Lower leg skin (tissue), 4 donors: Measurements from ENCODE around the gene AMOTL1. TPM values are rescaled to one million over a fixed set of nuclear protein-coding genes. Genes with fewer than 3 reads are reported as not detected.

Experiments used
- DNase-seq, 2 donors: peaks; one replicate each; pipeline ENCODE4 v3.0.0-alpha.2; 2019; ENCODE audit warnings: low spot score in 2 of 2
- H3K4me3 ChIP-seq: fragments of 200-600 bp; sonication (generic); 2 replicates; pipeline ENCODE4 v1.5.1; 2017; ENCODE audit warnings: mild to moderate bottlenecking, low read depth; ENCODE audit not compliant: poor library complexity, severe bottlenecking
- CTCF ChIP-seq, 3 donors: fragments of 450-650 bp; IDR thresholded peaks; one replicate each; pipeline ENCODE4 v1.5.1; 2016; ENCODE audit warnings: antibody characterized with exemption in 3 of 3, mild to moderate bottlenecking in 3 of 3, moderate library complexity in 2 of 3
- POLR2A ChIP-seq, 2 donors: fragments of 450-650 bp; IDR thresholded peaks; one replicate each; pipeline ENCODE4 v1.6.1; 2016 to 2017; ENCODE audit warnings: antibody characterized with exemption in 2 of 2, mild to moderate bottlenecking in 1 of 2, moderate library complexity in 1 of 2
- WGBS, 2 donors: methylation state at CpG; one replicate each; pipeline ENCODE4 v1.1.5; 2018; 5-methylcytosine and 5-hydroxymethylcytosine counted together
- intact Hi-C: fragments of 100-400 bp; cut with DNase I; formaldehyde crosslinking; loops from one replicate; pipeline ENCODE4 v1.15.0; 2023; ENCODE audit warnings: low total_unique reads
- total RNA-seq, 4 donors: library from RNA; depleted of rRNA; stranded (reverse); fragments of >200 nt; gene quantifications; one replicate each; pipeline ENCODE4 v1.1.0, GENCODE V29; 2016

Gene AMOTL1
- total RNA-seq, 4 donors from 2014 or later: 45.3 to 72.0 (median 64.8) TPM

- TF ChIP-seq POLR2A (IDR thresholded peaks at IDR 0.05) (no peak), CTCF (IDR thresholded peaks at IDR 0.05) (no peak)
- peak in 1 of 2 donors; percentile 34 for DNase-seq
- WGBS, 2 donors: 38 to 44% methylated on average over 5 of the region's 5 CpGs
Measured at GRCh38 chr11:94885133-94885532, 117.0 kb downstream of the AMOTL1 start.

GRCh38 chr11:94885581-94885980, 117.4 kb downstream of the AMOTL1 start:
- no peak overlapping the region for H3K4me3 ChIP-seq
- no peak for TF ChIP-seq CTCF (IDR thresholded peaks at IDR 0.05)
- no peak for TF ChIP-seq POLR2A (IDR thresholded peaks at IDR 0.05)
- peak in 1 of 2 donors; percentile 20 for DNase-seq
- intact Hi-C loops: no loop called here

More at GRCh38 chr11:94885133-94885532, 117.0 kb downstream of the AMOTL1 start:
- H3K4me3 ChIP-seq: no peak overlapping the region
- intact Hi-C loops: no loop called here

- DNase-seq: no peak
- intact Hi-C loops: no loop called here
- no peak overlapping the region for H3K4me3 ChIP-seq
- TF ChIP-seq CTCF (IDR thresholded peaks at IDR 0.05) (no peak), POLR2A (IDR thresholded peaks at IDR 0.05) (no peak)
- 0% methylated on average over 1 of the region's 1 CpG for WGBS, 2 donors
Measured at GRCh38 chr11:94888204-94888603, 120.0 kb downstream of the AMOTL1 start.

GRCh38 chr11:94895451-94895850, 127.3 kb downstream of the AMOTL1 start:
- no peak for TF ChIP-seq CTCF (IDR thresholded peaks at IDR 0.05)
- TF ChIP-seq POLR2A (IDR thresholded peaks at IDR 0.05): no peak
- 46 to 57% methylated on average over 2 of the region's 2 CpGs for WGBS, 2 donors
- peak in 1 of 2 donors; percentile 12 for DNase-seq
- intact Hi-C loops: no loop called here
- H3K4me3 ChIP-seq: no peak overlapping the region

GRCh38 chr11:94895971-94896370, 127.8 kb downstream of the AMOTL1 start:
- DNase-seq: no peak
- H3K4me3 ChIP-seq: no peak overlapping the region
- intact Hi-C loops: no loop called here
- WGBS, 2 donors: 69 to 76% methylated on average over 2 of the region's 2 CpGs
- TF ChIP-seq CTCF (IDR thresholded peaks at IDR 0.05) (no peak), POLR2A (IDR thresholded peaks at IDR 0.05) (no peak)

- WGBS, 2 donors: 0 to 3% methylated on average over 1 of the region's 1 CpG
- intact Hi-C loops: no loop called here
- DNase-seq: peak; percentile 45 to 86
- no peak overlapping the region for H3K4me3 ChIP-seq
- TF ChIP-seq POLR2A (IDR thresholded peaks at IDR 0.05): no peak
- TF ChIP-seq CTCF (IDR thresholded peaks at IDR 0.05): no peak
Measured at GRCh38 chr11:94897330-94897768, 129.2 kb downstream of the AMOTL1 start.
